Stomach (tissue), 4 donors: Measurements from ENCODE around the gene CLDN18.

Experiments used
- POLR2AphosphoS5 ChIP-seq, 3 donors: sonication (generic); formaldehyde crosslinking; IDR thresholded peaks; one replicate each; pipeline ENCODE4 v1.6.1; 2016; ENCODE audit warnings: antibody characterized with exemption in 3 of 3
- TF ChIP-seq, protein P1 (sequence below), 7 experiments: fragments of 450-650 bp in 4 of 7; fragments of 200-600 bp in 3 of 7; sonication (generic) in 3 of 7; IDR thresholded peaks; one replicate each; pipeline ENCODE4 v1.5.1; 2016 to 2019; ENCODE audit warnings: antibody characterized with exemption in 7 of 7, control low read depth in 2 of 7, mild to moderate bottlenecking in 1 of 7

DNA sequence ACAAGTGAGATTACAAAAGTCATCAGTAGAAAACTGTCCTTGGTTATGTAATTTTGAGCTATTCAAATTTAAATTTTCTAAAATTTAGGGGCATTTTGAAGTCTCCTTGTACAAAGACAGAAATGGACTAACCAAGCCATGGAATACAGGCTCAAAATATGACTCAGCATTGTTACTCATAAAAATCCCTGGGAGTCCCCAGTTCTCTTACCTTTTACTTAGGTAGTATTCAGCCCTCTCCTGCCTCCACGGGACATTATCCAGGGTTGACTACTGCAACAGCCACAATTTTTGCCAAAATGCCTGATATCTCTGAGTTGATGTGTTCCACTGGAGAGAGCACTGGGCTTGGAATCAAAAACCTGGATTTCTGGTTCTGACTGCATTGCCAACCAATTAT lies 25.0 kb downstream of the CLDN18 start:
- TF ChIP-seq, protein P1, sequence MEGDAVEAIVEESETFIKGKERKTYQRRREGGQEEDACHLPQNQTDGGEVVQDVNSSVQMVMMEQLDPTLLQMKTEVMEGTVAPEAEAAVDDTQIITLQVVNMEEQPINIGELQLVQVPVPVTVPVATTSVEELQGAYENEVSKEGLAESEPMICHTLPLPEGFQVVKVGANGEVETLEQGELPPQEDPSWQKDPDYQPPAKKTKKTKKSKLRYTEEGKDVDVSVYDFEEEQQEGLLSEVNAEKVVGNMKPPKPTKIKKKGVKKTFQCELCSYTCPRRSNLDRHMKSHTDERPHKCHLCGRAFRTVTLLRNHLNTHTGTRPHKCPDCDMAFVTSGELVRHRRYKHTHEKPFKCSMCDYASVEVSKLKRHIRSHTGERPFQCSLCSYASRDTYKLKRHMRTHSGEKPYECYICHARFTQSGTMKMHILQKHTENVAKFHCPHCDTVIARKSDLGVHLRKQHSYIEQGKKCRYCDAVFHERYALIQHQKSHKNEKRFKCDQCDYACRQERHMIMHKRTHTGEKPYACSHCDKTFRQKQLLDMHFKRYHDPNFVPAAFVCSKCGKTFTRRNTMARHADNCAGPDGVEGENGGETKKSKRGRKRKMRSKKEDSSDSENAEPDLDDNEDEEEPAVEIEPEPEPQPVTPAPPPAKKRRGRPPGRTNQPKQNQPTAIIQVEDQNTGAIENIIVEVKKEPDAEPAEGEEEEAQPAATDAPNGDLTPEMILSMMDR (IDR thresholded peaks at IDR 0.05), result no peak
- TF ChIP-seq POLR2AphosphoS5 (IDR thresholded peaks at IDR 0.05), result peak in 1 of 3 donors; percentile 4
